Measurements from ENCODE around the gene ANGEL1.

Gene ANGEL1

DNA sequence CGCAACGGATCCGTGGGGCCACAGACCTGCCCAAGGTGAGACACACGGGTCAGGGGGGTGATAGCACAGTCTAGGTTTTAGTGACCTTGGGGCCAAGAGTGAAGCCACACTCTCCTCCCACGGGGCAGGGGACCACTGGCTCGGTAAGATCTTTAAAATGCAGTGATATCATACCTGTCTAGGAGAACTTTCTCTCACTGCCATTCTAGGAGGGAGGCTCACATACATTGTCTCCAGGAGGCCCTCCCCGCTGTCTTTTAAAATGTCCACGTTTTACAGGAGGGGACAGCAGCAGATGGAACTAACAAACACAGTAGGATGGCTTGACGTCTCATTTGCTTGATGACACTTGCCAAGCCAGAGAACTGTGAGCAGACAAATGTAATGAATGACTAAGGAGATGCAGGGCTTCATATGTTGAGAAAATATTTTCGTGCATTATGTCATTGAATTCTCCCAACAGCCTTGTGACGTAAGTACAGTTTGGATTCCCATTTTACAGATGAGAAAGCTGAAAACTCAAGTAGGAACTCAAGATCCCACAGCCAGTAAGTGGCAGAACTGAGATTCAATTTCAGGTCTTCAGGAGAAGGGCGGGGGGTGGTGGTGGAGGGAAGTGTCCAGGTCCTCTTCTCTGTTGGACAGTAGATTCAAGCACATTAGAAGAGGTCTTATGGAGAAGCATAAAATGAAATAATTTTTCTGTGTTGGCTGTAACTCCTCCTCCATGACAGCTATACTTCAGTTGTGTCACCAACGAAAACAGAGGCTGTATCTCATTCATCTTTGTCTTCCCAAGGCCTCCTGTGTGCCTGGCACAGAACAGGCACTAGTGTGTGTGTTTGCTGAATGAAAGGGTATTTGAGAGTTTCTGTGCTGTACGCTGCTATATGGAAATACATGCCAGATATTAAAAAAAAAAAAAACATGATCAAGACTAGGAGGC, 49.3 kb downstream of the ANGEL1 start:
- no peak for DNase-seq (ENCODE audit: low read depth)

DNA sequence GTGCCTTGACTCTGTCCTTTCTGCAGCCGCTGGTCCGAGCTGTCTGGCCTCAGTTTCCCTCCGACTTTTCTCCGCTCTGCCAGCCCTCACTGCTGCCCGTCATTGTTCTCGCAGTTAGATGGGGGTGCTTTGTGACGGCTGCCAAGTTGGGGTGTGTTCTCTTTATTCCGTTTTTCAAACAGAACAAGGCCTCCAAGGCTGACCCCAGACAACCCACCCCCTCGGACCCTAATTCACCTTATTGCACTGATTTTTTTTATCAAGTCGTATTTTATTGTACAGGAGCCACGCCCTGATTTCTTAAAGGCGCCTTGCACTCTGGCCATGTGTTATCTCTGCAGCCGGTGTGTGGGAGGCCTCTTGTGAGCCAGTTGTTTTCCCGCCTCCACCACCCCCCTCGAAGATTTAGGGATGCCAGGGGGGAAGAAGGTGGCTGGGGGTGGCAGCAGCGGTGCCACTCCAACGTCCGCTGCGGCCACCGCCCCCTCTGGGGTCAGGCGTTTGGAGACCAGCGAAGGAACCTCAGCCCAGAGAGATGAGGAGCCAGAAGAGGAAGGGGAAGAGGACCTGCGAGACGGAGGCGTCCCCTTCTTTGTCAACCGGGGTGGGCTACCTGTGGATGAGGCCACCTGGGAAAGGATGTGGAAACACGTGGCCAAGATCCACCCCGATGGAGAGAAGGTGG, 50.1 kb downstream of the ANGEL1 start:
- no peak for DNase-seq (ENCODE audit: low read depth)

DNA sequence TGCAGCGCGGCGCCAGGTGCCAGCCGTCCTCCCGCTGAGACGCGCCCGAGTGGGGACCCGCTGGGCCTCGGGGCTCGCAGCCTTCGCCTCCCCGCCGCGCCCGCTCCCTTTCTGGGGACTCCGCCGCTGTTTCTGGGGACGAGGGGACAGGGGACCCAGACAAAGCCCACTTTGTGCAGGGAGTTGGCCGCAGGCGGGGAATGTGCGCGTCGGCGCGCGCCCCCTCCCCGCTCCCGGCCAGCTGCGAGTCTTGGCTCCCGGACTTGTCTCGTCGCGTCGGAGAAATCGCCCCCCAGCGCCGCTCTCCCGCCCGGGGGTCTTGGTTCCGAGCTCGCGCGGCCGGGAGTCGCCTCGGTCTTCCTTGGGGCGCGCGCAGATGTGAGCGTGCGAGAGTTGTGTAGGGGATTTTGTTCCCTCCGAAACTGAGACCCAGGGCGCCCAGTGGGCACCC, 50.7 kb downstream of the ANGEL1 start:
- DNase-seq (ENCODE audit: low read depth), result no peak

DNA sequence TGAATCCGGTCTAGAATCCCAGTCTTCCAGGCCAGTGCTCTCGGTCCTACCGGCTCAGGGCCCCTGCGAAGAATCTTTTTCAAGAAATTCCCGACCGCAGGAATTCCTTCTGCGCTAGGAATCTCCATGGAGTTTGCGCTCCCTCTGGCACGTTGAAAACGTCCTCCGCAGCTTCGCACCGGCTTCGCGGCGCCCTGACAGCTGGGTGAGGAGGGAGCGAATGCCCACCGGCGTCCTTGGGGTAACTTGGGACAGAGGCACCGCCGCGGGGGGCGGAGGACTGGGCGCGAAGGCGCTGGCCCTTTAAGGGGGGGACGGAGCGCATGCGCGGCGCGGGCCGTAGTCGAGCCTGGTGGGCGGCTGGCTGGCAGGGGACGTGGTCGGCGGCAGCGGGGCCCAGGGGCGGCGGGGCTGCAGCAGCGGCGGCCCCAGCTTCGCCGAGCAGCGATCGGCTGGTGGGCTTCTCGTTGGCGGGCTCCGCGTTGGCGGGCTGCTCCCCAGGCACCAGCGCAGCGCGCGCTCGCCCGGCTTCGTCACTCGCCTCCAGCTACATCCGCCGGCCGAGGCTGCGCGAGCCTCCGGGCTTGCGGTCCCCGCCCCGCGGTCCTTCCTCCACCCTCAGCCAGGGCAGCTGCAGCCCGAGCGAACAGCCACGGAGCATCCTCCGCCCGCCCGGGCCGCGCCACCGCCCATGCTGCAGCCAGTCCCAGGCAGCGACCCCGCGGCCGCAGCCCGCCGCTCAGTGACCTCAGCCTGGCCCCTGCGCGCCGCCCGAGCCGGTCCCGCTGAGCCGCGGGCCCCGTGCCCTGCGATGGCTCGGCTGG, 51.3 kb downstream of the ANGEL1 start, which contains the start of gene VASH1:
Gene VASH1, plus strand, starts transcription at position 333 of the 824 bp plus-strand sequence. CDS start 1,354 bp downstream, outside the sequence.
- DNase-seq (ENCODE audit: low read depth), result no peak

DNA sequence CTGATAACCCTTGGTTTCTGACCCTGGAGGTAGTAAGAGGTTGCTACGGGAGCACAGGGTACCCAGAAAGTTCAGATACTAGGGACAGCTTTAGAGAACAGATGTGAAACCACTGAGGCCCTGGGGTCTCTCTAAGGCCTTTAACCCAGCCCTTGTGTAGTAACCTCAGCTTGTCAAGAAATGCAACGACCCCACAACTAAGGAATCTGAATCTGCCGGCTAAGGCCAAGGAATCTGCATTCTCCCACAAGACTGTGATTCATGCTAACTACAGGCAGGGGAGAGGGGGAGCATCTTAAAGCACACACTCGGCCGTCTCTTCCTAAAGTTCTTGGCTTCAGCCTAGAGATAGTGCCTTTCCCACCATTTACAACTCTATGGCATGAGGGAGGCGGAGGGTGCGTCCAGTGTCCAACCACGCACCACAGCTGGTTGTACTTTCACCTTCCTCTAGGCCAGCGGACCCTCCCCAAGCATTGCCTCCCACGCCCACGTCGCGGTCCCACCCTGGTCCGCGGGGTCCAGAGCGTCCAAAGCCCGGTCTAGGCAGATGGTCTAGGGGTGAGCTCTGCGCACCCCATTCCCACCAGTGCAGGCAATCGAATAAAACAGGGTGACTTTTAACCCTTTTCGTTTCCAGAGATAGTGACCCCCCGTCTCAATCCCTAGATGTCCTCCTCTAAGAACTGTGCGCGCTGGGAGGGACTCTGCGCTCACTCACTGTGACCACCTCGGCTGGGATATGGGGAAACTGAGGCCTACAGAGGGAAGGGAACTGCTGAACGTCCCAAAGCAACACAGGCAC, 52.1 kb downstream of the ANGEL1 start:
- no peak for DNase-seq (ENCODE audit: low read depth)

DNA sequence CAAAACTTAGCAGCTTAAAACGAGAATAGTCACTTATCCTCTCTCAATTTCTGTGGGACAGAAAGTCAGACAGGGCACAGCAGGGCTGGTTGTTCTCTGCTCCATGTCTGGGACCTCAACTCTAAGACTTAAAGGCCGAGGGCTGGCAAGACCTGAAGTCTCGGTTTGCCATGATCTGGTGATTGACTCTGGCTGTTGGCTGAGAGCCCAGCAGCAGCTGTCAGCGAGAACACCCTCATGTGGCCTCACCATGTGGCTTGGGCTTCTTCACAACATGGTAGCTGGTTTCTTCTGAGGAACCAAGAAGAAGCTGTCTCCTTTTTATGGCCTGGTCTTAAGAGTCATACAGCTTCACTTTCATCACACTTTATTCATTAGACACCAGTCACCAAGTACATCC, 53.1 kb downstream of the ANGEL1 start:
- DNase-seq (ENCODE audit: low read depth), result no peak

DNA sequence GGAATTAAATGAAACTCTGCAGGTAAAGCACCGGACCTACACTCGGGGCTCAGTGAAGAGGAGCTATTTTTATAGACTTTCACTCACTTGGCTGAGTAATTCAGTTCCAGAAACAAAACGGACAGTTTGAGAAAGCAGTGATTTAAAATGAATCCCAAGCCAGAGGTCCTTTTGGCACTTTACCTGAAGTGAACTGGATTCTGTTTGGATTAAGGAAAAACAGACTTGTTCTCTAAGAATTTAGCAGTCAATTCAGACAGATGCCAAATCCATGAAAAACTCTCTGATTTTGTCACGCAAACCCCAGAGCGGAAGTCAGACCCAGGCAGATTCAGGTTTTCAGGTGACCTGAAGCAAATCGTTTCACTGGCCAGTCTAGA, 56.3 kb downstream of the ANGEL1 start:
- no peak for DNase-seq (ENCODE audit: low read depth)

DNA sequence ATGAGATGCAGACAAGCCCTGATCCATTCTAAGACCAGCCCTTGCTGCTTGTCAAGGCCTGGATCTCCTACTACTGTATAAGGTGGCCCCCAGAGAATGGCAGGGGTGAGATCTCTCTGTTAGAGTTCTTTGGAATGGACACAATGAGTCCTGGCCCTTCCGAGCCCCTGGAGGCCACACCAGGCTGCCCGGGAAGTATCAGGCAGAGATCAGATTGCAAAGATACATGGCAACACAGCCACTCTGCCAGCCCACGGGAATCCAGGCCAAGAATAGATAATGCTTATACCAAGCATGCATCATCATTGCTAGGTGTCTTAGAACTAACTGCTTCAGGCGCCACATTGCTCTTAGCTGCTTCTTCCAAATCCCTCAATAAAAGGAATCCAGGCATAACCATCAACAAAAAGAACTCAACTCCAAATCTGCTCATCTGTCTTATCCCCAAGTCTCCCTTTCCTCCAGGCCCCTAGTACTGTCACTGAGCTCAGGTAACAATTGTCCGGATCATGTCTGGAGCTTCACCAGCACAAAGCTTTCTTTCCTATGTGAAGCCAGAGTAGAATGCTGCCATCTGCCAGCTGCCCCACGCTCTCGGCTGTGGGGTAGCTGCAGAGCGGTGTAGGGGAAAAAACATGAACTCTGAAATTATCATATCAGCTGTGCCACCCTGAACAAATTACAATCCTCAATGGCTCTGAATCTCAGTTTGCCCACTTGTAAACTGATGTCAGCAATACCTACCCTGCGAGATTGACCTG, 56.9 kb downstream of the ANGEL1 start:
- DNase-seq (ENCODE audit: low read depth), result no peak

DNA sequence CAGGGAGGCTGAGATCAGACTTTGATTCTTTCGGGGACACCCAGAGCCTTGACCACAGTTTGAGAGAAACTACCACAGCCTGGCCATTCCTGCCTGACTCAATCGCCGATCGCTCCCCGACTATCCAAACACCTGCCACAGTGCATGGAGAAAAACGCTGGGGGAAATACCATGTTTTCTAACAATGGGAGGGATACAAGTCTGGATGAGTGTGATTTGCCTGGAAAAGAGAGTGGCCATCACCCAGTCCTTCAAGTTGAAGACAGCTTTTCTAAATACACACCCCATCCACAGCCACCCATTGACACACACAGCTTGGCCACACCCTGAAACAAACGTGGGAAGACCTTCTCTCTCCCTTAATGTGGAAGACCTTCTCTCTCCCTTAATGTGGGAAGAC, 58.1 kb downstream of the ANGEL1 start:
- DNase-seq (ENCODE audit: low read depth), result no peak

DNA sequence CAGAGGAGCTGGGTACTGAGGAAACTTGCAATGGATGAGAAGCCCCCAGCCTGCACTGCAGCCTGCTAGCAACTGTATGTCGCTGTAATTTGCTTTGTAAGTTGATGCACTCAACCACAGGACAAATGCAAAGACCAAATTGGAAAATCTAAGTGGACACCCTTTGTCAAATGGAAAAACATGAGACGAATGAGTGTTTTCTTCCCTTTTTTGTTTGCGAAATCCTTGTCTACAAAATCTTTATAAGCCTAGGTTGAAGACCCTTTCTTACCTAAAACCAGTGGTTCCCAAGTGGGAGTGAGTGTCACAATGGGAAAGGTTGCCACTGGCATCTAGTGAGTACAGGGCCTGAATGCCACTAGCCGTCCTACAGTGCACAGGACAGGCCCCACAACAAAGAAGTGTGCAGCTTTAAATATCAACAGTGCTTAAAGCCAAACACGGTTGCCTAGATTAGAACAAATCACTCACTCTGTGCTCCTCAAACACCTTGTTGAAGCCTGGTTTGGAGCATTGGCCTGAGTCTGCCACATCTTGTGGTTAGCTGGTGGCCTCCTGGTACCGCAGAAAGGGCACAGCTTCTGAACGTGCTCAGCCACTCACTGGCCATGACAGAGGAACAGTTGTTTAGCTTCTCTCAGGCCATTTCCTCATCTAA, 59.0 kb downstream of the ANGEL1 start:
- no peak for DNase-seq (ENCODE audit: low read depth)

DNA sequence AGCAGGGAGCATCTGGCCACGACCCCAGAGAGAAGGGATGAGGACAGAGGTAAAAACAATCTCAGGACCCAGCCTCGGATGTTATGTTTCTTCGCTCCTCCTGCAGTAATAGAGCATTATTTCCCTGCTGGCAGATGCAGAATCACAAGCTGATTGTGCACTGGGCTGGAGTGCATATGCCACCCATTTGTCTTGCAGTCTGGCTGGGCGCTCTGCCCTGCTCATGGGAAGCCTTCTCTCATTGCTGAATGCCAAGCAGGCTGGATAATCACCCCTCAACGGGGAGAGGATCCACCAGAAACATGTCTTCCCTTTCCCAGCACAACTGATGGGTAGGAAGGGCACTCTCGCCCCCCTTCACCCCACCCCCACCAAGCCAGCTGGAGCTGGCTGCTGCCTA, 59.9 kb downstream of the ANGEL1 start:
- DNase-seq (ENCODE audit: low read depth), result no peak

DNA sequence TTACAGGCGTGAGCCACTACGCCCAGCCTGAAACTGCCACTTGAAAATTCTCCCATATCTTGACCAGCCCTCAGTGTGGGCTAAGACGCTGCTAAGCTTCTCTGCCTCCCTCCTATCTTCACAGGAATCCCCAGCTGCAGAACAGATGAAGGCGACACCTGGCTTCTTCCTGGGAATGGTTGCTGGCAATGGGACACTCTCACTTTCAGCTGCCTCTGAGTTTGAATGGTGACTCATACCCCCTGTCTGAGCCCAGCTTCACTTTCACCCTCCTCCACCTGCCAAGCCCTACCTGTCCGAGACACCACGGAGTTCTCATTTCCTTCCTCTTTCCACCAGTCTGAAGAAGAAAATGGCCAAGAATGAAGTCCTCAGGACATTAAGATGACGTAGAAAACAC, 69.7 kb downstream of the ANGEL1 start:
- DNase-seq (ENCODE audit: low read depth), result no peak

DNA sequence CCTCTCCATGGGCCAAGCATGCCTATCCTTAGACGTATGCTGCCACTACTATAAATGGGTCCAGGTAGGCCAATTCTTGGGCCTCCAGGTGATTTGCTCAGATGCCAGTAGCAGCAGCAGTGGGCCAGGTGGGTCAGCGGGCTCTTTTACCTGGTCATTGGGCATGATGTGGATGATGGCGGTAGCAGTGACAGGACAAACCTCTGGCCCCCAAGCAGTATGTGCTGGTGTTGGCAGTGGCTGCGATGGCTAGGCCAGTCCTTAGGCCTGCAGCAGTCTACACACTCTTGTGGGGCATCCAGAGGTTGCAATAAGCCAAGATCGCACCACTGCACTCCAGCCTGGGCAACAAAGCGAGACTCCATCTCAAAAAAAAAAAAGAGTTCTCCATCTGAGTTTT, 70.5 kb downstream of the ANGEL1 start:
- no peak for DNase-seq (ENCODE audit: low read depth)

DNA sequence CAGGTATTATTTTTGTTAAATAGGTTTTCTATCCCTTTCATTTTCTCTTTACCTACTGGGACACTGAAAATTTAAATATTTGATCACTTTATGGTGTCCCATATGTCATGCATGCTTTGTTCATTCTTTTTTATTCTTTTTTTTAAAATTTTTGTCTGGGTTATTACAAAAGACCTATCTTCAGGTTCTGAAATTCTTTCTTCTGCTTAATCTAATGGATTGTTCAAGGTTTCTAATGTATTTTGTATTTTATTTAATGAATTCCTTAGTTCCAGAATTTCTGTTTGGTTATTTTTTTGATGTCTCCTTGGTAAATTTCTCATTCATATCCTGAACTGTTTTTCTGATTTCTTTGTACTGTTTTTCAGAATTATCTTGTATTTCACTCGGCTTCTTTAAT, 71.6 kb downstream of the ANGEL1 start:
- no peak for DNase-seq (ENCODE audit: low read depth)

Data from GM04503 (cell line).